Measurements from ENCODE around the gene ASB1. TPM values are rescaled to one million over a fixed set of nuclear protein-coding genes. Genes with fewer than 3 reads are reported as not detected.

The ASB1 gene
- total and polyA plus RNA-seq, 2 of the 13 experiments (the other 11 are each of a cell fraction or from before 2014, with no cell fraction given), result 48.6 to 49.2 TPM

- TF ChIP-seq MIER3 (CRISPR knock-in tag; IDR thresholded peaks at IDR 0.05; ENCODE audit: borderline replicate concordance) (0 out of 2 replicates have a peak, but pooled peaks have one; percentile 23), ELF3 (CRISPR knock-in tag; IDR thresholded peaks at IDR 0.05) (peak; percentile 50), ZFP36 (IDR thresholded peaks at IDR 0.05; ENCODE audit: borderline replicate concordance, low read depth, low read length, partially characterized antibody) (peak; percentile 91), PHF5A (CRISPR knock-in tag; IDR thresholded peaks at IDR 0.05; ENCODE audit: low read depth, unreplicated experiment) (peak; percentile 75), CEBPG (CRISPR knock-in tag; IDR thresholded peaks at IDR 0.05) (peak; percentile 14; the same call in 1 of the 2 replicates), MAZ (IDR thresholded peaks at IDR 0.05; ENCODE audit: borderline replicate concordance, low read depth, low read length) (0 out of 2 replicates have a peak, but pooled peaks have one; percentile 17), MAZ (CRISPR knock-in tag; IDR thresholded peaks at IDR 0.05; ENCODE audit: low read depth) (no peak), HES4 (CRISPR knock-in tag; IDR thresholded peaks at IDR 0.05; ENCODE audit: borderline replicate concordance) (no peak), ZNF331 (CRISPR knock-in tag; IDR thresholded peaks at IDR 0.05) (peak; percentile 53; the same call in 1 of the 2 replicates), GATA4 (IDR thresholded peaks at IDR 0.05; ENCODE audit: borderline replicate concordance, low read depth) (no peak), TEAD3 (CRISPR knock-in tag; optimal IDR thresholded peaks at IDR 0.05; ENCODE audit: borderline replicate concordance) (peak; percentile 66), ZNF7 (CRISPR knock-in tag; IDR thresholded peaks at IDR 0.05) (peak; percentile 100), ZNF3 (CRISPR knock-in tag; IDR thresholded peaks at IDR 0.05) (peak; percentile 48; the same call in 1 of the 2 replicates), RXRB (CRISPR knock-in tag; IDR thresholded peaks at IDR 0.05; ENCODE audit: borderline replicate concordance) (0 out of 2 replicates have a peak, but pooled peaks have one; percentile 14), FOXP1 (IDR thresholded peaks at IDR 0.05) (no peak), FOXP1 (CRISPR knock-in tag; IDR thresholded peaks at IDR 0.05) (0 out of 2 replicates have a peak, but pooled peaks have one; percentile 4), ZNF704 (CRISPR knock-in tag; IDR thresholded peaks at IDR 0.05; ENCODE audit: borderline replicate concordance) (no peak), ZNF180 (CRISPR knock-in tag; IDR thresholded peaks at IDR 0.05; ENCODE audit: borderline replicate concordance, low read depth) (no peak), HOMEZ (CRISPR knock-in tag; IDR thresholded peaks at IDR 0.05; ENCODE audit: low read depth) (no peak), HDAC1 (CRISPR knock-in tag; IDR thresholded peaks at IDR 0.05) (no peak), THRA (CRISPR knock-in tag; IDR thresholded peaks at IDR 0.05; ENCODE audit: borderline replicate concordance) (peak; percentile 41; the same call in 1 of the 2 replicates), LCORL (IDR thresholded peaks at IDR 0.05) (no peak), LCORL (CRISPR knock-in tag; IDR thresholded peaks at IDR 0.05) (peak; percentile 20; the same call in 1 of the 2 replicates), DMAP1 (CRISPR knock-in tag; IDR thresholded peaks at IDR 0.05) (0 out of 2 replicates have a peak, but pooled peaks have one; percentile 21), ZNF350 (CRISPR knock-in tag; IDR thresholded peaks at IDR 0.05; ENCODE audit: borderline replicate concordance, low read depth) (no peak), SAFB2 (CRISPR knock-in tag; IDR thresholded peaks at IDR 0.05; ENCODE audit: borderline replicate concordance, low read depth) (no peak), ZNF775 (CRISPR knock-in tag; IDR thresholded peaks at IDR 0.05; ENCODE audit: borderline replicate concordance) (no peak), SMC3 (IDR thresholded peaks at IDR 0.05; ENCODE audit: low read length) (peak; percentile 97), ZNF205 (CRISPR knock-in tag; IDR thresholded peaks at IDR 0.05) (peak; percentile 2; the same call in 1 of the 2 replicates), GZF1 (CRISPR knock-in tag; IDR thresholded peaks at IDR 0.05) (no peak)
These were observed 36.2 kb downstream of the ASB1 start (continued) for GRCh38 chr2:238462782-238463396.

All from HepG2 (cell line).